Effector memory CD8-positive, alpha-beta T cell (primary cell): ENCODE measurements around the gene ATE1.
"Not testable (repeated sequence)": the region's sequence is repeated elsewhere in the genome, so short reads cannot be mapped to it uniquely, and the experiment has no call there.

Source experiments
- ATAC-seq: fragments of 150-1000 bp; cut with Tn5 transposase; replicated peaks from 2 replicates; pipeline ENCODE4 v1.10.0; 2021; ENCODE audit warnings: mild to moderate bottlenecking, moderate library complexity
- DNase-seq, 3 experiments: peaks; one replicate each; pipeline ENCODE4 v3.0.0; 2021
- H3K27ac Mint-ChIP-seq, 2 donors: one replicate each; pipeline ENCODE4 v1.8.0; 2022; ENCODE audit warnings: mild to moderate bottlenecking in 2 of 2, mixed read lengths in 2 of 2, moderate library complexity in 2 of 2
- H3K27me3 Mint-ChIP-seq, 2 donors: one replicate each; pipeline ENCODE4 v1.8.0; 2022; ENCODE audit warnings: mixed read lengths in 2 of 2
- H3K36me3 Mint-ChIP-seq: one replicate; pipeline ENCODE4 v1.8.0; 2022; ENCODE audit warnings: mild to moderate bottlenecking, moderate library complexity, mixed read lengths; ENCODE audit not compliant: insufficient read depth
- H3K4me1 Mint-ChIP-seq, 2 donors: one replicate each; pipeline ENCODE4 v1.8.0; 2022; ENCODE audit warnings: low read depth in 2 of 2, mixed read lengths in 2 of 2
- H3K4me3 Mint-ChIP-seq, 2 donors: one replicate each; pipeline ENCODE4 v1.8.0; 2022; ENCODE audit warnings: mild to moderate bottlenecking in 2 of 2, mixed read lengths in 2 of 2, moderate library complexity in 2 of 2
- H3K9me3 Mint-ChIP-seq, 2 donors: one replicate each; pipeline ENCODE4 v1.8.0; 2022; ENCODE audit warnings: mixed read lengths in 2 of 2

The ATE1 gene

GRCh38 chr10:121708728-121709674, 218.8 kb downstream of the ATE1 start:
- Mint-ChIP-seq H3K4me1 (no peaks in the 10 kb centered on the region), H3K9me3 (no peaks in the 10 kb centered on the region), H3K36me3 (no peaks in the 10 kb centered on the region), H3K27ac (no peak overlapping the region), H3K27me3 (peaks cover 34 to 60% of the 10 kb centered on the region in 2 donors), H3K4me3 (no peak overlapping the region)
- no peak for DNase-seq
- no peak for ATAC-seq

- Mint-ChIP-seq H3K9me3 (no peaks in the 10 kb centered on the region), H3K27me3 (peaks cover 21 to 34% of the 10 kb centered on the region in 2 donors), H3K4me3 (no peak overlapping the region), H3K36me3 (no peaks in the 10 kb centered on the region), H3K27ac (no peak overlapping the region), H3K4me1 (no peaks in the 10 kb centered on the region)
- DNase-seq, result no peak
- ATAC-seq, result no peak
Observed at GRCh38 chr10:121702351-121703320, 225.2 kb downstream of the ATE1 start.

GRCh38 chr10:121700416-121700815, 227.4 kb downstream of the ATE1 start:
- no peak for ATAC-seq
- peaks cover 19 to 32% of the 10 kb centered on the region in 2 donors for H3K27me3 Mint-ChIP-seq
- H3K9me3 Mint-ChIP-seq, result no peaks in the 10 kb centered on the region
- no peaks in the 10 kb centered on the region for H3K36me3 Mint-ChIP-seq
- H3K4me1 Mint-ChIP-seq, result no peaks in the 10 kb centered on the region
- H3K4me3 Mint-ChIP-seq, result no peak overlapping the region
- no peak overlapping the region for H3K27ac Mint-ChIP-seq
- DNase-seq, result no peak

- not testable (repeated sequence) for H3K9me3 Mint-ChIP-seq, DNase-seq, H3K36me3 Mint-ChIP-seq
Observed at GRCh38 chr10:121699703-121700102, 228.1 kb downstream of the ATE1 start.

GRCh38 chr10:121698902-121699301, 228.9 kb downstream of the ATE1 start:
- H3K4me1 Mint-ChIP-seq, result no peaks in the 10 kb centered on the region
- DNase-seq, result no peak
- no peak for ATAC-seq
- H3K27ac Mint-ChIP-seq, result no peak overlapping the region
- H3K9me3 Mint-ChIP-seq, result no peaks in the 10 kb centered on the region
- peaks cover 24 to 30% of the 10 kb centered on the region in 2 donors for H3K27me3 Mint-ChIP-seq
- no peaks in the 10 kb centered on the region for H3K36me3 Mint-ChIP-seq
- H3K4me3 Mint-ChIP-seq, result no peak overlapping the region

More at GRCh38 chr10:121699703-121700102, 228.1 kb downstream of the ATE1 start:
- not testable (repeated sequence) for ATAC-seq, H3K4me3 Mint-ChIP-seq, H3K4me1 Mint-ChIP-seq, H3K27ac Mint-ChIP-seq
- peaks cover 17 to 30% of the 10 kb centered on the region in 2 donors for H3K27me3 Mint-ChIP-seq

GRCh38 chr10:121698336-121698735, 229.5 kb downstream of the ATE1 start:
- H3K36me3 Mint-ChIP-seq, result no peaks in the 10 kb centered on the region

GRCh38 chr10:121696854-121697253, 231.0 kb downstream of the ATE1 start:
- no peaks in the 10 kb centered on the region for H3K4me1 Mint-ChIP-seq
- H3K27ac Mint-ChIP-seq, result no peak overlapping the region
- no peaks in the 10 kb centered on the region for H3K9me3 Mint-ChIP-seq
- no peak for ATAC-seq
- no peaks in the 10 kb centered on the region for H3K36me3 Mint-ChIP-seq
- H3K27me3 Mint-ChIP-seq, result peaks cover 18 to 30% of the 10 kb centered on the region in 2 donors
- peak in 1 of 3 experiments; percentile 1 for DNase-seq
- H3K4me3 Mint-ChIP-seq, result no peak overlapping the region

More at GRCh38 chr10:121698336-121698735, 229.5 kb downstream of the ATE1 start:
- no peak overlapping the region for H3K27ac Mint-ChIP-seq
- no peaks in the 10 kb centered on the region for H3K4me1 Mint-ChIP-seq
- no peak for ATAC-seq
- H3K4me3 Mint-ChIP-seq, result no peak overlapping the region
- peaks cover 25 to 30% of the 10 kb centered on the region in 2 donors for H3K27me3 Mint-ChIP-seq
- no peaks in the 10 kb centered on the region for H3K9me3 Mint-ChIP-seq
- no peak for DNase-seq

GRCh38 chr10:121695731-121696464, 231.9 kb downstream of the ATE1 start:
- ATAC-seq (no peak), DNase-seq (no peak)
- H3K4me3 Mint-ChIP-seq, result no peak overlapping the region
- no peak overlapping the region for H3K27ac Mint-ChIP-seq
- no peaks in the 10 kb centered on the region for H3K4me1 Mint-ChIP-seq
- H3K9me3 Mint-ChIP-seq, result no peaks in the 10 kb centered on the region
- H3K27me3 Mint-ChIP-seq, result peaks cover 13 to 24% of the 10 kb centered on the region in 2 donors
- H3K36me3 Mint-ChIP-seq, result no peaks in the 10 kb centered on the region

- Mint-ChIP-seq H3K4me1 (no peaks in the 10 kb centered on the region), H3K9me3 (no peaks in the 10 kb centered on the region), H3K4me3 (no peak overlapping the region), H3K36me3 (no peaks in the 10 kb centered on the region), H3K27ac (no peak overlapping the region), H3K27me3 (peaks cover 13 to 22% of the 10 kb centered on the region in 2 donors)
- DNase-seq (no peak), ATAC-seq (no peak)
Observed at GRCh38 chr10:121694966-121695643, 232.7 kb downstream of the ATE1 start.

- ATAC-seq, result no peak
- Mint-ChIP-seq H3K9me3 (no peaks in the 10 kb centered on the region), H3K27me3 (peaks cover 13 to 22% of the 10 kb centered on the region in 2 donors), H3K27ac (no peak overlapping the region), H3K36me3 (no peaks in the 10 kb centered on the region), H3K4me3 (no peak overlapping the region), H3K4me1 (no peaks in the 10 kb centered on the region)
- no peak for DNase-seq
Observed at GRCh38 chr10:121694327-121694965, 233.4 kb downstream of the ATE1 start.

GRCh38 chr10:121692626-121693025, 235.2 kb downstream of the ATE1 start:
- no peaks in the 10 kb centered on the region for H3K36me3 Mint-ChIP-seq
- H3K27me3 Mint-ChIP-seq, result peaks cover 25% of the 10 kb centered on the region in 2 donors
- H3K4me3 Mint-ChIP-seq, result no peak overlapping the region
- no peaks in the 10 kb centered on the region for H3K4me1 Mint-ChIP-seq
- ATAC-seq (no peak), DNase-seq (no peak)
- H3K27ac Mint-ChIP-seq, result no peak overlapping the region
- no peaks in the 10 kb centered on the region for H3K9me3 Mint-ChIP-seq

- Mint-ChIP-seq H3K36me3 (no peaks in the 10 kb centered on the region), H3K27me3 (peaks cover 21 to 23% of the 10 kb centered on the region in 2 donors), H3K27ac (no peak overlapping the region), H3K9me3 (no peaks in the 10 kb centered on the region), H3K4me3 (no peak overlapping the region), H3K4me1 (no peaks in the 10 kb centered on the region)
- DNase-seq (no peak), ATAC-seq (no peak)
Observed at GRCh38 chr10:121690970-121691369, 236.9 kb downstream of the ATE1 start.
